GM18873 (cell line): ENCODE data around the gene OR56A4.

ENCODE experiments used
- ATAC-seq: cut with Tn5 transposase; IDR thresholded peaks from one replicate; pipeline ENCODE4 v1.9.1; 2021; ENCODE audit warnings: mild to moderate bottlenecking, moderate library complexity, moderate number of reproducible peaks; ENCODE audit not compliant: unreplicated experiment, low FRiP score

OR56A4 gene, protein sequence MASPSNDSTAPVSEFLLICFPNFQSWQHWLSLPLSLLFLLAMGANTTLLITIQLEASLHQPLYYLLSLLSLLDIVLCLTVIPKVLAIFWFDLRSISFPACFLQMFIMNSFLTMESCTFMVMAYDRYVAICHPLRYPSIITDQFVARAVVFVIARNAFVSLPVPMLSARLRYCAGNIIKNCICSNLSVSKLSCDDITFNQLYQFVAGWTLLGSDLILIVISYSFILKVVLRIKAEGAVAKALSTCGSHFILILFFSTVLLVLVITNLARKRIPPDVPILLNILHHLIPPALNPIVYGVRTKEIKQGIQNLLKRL

DNA sequence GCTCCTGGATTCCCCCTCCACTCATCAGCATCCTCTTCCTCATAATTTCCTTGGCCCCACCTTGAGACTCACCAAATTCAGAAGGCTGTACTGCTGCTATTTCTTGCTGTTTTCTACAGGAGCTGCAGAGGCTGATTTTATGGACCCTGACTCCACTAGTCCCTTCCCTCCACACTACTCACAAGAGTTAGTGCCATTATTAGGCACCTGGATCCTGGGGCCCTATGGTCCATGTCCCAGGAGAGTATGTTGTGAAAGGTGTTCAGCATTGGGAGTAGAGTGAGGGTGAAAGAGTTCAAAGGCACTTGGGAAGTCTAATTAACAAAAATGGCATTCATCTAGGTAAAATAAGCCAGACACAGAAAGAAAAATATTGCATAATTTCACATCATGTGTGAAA lies at the start of gene OR56A4:
TSS of gene OR56A4 (minus strand) at position 101 of the 400 bp plus-strand sequence. CDS start 3,954 bp downstream, outside the sequence.
- ATAC-seq: no peak

DNA sequence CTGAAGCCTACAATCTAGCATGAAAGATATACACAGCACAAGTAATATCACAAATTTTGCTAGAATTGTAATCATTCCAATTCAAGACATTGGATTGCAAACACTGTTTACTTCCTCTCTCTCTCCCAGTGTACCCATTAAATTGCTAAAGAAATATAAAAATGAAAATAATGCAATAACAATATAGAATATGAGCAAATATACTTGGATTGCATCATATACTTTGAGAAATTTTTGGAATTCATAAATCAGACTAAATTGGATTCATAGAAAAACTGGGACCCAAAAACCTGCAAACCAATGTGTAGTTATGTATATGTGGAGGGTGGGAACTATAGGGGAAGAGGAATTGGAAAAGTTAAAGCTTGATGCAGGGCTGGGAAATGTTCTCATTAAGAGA lies 48.8 kb upstream of the OR56A4 start:
- no peak for ATAC-seq

DNA sequence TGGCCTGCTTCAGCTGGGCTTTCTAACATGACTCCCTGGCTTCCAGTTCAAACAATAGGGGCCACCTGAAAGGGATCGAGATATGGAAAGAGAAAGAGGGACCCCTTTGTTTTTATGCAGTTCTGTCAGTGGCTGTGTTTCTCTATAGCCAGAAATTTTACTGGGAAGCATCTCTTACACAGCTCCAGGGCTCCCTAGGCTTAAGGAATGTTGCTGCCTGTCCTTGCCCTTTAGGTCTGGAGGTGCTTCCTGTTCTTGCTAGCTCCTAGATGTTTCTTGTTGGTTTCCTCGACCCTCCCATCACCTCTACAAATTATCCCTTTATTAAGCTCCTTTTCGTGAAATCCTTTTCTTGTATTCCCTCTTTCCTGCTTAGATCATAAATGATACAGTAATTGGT lies 45.6 kb upstream of the OR56A4 start:
- no peak for ATAC-seq

DNA sequence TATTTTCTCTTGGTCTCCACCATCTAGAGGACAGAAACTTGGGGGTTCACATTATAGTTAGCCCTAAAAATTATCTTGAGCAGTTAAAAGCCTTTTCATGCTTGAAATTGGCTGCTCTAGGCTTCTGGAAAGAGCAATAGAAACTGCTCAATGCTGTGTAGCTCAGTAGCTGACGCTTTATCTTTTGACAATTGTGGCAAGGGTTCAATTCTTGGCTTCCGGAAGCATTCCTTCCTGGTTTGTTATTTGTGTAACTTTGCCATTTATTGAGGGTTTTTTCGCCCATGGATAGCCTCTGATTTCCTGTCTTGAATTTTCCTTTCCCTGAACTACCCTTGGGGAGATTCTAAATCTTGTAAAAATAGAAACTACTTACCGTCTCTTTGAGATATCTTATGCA lies 34.1 kb upstream of the OR56A4 start:
- ATAC-seq: no peak

DNA sequence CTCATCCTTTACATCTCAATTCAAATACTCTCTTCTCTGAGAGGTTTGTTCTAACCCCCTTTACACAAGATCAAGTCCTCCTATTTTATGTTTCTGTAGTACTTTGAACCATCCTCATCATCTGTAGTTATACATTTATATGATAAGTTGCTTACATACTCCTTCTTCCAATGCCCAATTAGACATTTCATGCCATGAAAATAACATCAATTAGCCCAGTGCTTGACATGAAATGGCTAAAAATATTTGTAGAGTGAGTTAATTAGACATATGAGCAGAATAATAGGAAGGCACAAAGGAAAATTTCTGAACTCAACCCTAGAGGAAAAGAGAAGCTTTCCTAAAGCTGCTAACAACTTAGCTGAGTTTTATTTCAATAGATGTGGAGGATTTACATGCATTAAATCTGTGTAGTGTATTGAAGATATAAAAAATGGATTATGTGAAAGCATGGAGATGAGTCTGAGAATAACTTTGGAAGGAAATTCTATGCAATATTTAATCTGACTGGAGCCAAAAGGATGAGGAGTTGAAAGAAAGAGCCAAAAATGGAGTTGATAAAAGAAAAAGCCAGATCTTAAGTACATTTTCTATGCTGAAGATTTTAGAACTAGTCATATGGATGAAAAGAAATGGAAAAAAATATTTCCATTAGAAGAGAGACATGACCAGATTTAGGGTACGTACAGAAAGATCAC lies 24.1 kb upstream of the OR56A4 start, which contains the start of gene OR56A1:
TSS of gene OR56A1 (minus strand) at position 51 of the 698 bp plus-strand sequence. CDS start 3,066 bp downstream, outside the sequence.
- ATAC-seq: no peak

DNA sequence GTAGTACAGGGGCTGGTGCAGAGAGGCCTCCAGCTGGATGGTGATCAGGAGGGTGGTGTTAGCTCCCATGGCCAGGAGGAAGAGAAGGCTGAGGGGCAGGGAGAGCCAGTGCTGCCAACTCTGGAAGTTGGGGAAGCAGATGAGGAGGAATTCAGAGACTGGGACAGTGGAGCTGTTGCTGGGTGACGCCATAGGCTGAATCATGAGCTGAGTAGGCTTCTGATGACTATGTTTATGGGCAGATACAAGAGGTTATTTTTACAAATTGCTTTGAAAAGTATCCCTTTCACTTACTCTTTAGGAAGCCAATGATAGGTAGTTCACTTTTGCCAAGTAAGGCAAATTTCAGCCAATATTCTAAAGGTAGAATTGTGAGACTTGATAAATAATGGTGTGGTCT lies 20.8 kb upstream of the OR56A4 start:
- no peak for ATAC-seq

DNA sequence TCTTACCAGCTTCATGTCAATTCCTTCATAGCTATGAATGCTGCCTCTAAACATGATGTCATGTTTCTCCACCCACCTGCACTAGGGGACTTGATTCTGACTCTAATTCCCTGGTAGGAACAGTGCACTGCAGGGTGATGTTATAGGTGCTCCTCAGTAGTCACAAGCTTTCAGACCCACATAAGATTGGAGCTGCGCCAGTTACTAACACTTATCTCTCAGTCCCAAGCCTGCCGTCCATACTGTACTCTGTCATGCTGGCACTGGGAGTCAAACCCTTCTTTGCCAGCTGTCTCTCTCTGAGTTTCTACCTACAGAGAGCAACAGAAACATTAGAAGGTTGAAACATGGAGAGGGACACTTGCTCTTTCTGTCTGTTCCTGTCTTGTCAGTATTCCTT lies 18.3 kb upstream of the OR56A4 start:
- no peak for ATAC-seq

DNA sequence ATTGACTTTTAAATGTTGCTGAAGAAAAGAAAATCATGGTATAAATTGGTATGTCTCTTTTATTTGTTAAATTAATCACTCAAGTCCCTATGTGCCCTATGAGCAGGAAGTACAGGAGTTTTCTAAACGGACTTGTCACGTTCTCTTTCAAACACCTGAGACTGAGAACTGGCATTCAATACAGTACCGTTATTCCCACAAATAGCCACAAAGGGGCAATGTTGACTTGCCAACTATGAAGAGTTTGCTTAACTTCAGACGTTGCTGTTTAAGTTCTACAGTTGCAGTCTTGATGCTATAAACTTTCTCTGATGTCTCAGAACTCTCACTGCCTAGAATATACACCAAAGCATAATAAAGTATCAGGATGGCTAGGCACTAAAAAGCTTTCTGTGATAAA lies 16.2 kb upstream of the OR56A4 start:
- ATAC-seq: no peak

DNA sequence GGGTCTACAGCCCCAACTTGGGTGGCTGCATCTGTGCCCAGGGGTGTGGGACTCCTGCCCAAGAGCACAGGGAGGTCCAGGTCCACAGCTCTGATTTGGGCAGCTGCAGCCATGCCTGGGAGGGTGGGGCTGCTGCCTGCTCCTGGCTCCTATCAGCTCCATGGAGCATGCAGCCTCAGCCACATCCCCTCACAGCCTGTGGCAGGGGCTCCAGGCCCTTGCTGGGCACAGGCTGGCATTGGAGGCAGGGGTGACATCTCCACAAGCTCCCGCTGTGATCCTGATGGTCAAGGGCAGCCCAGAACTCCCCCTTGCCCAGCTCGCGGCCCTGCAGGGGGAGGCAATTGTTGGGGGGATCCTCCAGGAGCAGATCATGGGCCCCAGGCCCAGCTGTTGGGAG lies 6.3 kb upstream of the OR56A4 start:
- ATAC-seq: no peak

DNA sequence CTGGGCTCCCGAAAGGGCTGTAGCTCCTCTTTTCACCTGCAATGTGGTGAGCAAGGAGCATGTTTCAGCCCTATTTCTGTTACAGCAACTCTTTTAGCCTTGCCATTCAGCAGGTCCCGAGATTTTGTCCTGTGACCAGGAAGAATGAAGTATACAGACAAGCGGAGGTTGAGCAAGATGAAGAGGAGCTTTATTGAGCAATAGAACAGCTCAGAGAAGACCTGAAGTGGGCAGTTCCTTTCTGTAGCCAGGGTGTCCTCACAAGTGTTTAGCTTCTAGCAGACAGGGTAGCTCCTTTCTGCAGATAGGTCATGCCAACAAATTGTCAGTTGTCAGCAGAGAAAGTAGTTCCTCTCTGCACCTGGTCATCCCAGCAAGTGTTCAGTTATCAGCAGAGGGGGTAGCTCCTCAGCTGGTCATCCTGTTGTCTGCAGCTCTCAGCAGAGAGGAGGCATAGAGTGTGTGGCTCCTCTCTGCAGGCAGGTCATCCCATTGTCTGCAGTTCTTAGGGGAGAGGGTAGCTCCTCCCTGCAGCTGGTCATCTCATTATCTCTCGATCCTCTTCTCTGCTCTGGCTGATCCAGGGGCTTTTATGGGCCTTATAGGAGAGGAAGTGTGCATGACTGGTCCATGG lies 5.4 kb upstream of the OR56A4 start:
- no peak for ATAC-seq

DNA sequence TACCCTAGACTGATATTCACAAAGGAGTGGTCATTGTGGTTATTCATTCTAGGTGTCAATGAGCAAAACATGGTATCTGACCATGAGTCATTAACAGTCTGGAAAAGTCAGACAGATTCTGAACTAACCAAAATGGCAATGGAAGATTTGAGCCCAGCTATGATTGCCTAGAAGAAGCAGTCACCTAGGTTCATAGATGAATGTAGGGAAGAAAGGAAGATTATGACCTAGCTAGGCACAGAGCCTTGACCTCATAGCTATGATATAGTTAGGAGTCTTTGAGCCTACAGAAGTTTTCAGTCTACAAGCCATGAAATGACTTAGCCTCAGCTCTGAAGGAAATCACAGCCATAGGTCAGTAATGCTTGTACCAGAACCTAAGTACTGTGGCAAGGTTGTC lies 351 bp downstream of the OR56A4 start:
- ATAC-seq: no peak

DNA sequence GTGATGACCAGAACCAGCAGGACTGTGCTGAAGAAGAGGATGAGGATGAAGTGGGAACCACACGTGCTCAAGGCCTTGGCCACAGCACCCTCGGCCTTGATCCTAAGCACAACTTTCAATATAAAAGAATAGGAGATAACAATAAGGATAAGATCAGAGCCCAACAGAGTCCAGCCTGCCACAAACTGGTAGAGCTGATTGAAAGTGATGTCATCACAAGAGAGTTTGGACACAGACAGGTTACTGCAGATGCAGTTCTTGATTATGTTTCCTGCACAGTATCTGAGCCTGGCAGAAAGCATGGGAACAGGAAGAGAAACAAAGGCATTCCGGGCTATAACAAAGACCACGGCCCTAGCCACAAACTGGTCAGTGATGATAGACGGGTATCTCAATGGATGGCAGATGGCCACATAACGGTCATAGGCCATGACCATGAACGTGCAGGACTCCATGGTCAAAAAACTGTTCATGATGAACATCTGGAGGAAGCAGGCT lies 4.5 kb downstream of the OR56A4 start:
- no peak for ATAC-seq

DNA sequence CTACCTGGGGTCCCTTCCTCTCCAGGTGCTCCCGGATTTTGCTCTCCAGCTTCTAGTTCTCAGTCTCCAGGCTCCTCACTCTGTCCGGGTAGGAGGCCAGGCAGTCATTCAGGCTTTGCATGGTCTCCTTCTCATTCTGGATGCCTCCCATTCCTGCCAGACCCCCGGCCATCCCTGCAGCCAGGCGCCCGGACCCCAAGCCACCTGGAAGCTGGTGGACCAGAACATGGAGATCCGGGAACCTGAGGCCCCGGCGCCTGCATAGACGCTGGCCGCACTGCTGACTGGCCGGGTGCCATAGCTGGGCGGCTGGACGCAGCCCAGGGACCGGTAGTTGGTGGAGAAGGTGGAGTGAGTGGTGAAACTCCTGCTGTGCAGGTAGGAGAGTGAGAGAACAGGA lies 12.0 kb downstream of the OR56A4 start:
- no peak for ATAC-seq

DNA sequence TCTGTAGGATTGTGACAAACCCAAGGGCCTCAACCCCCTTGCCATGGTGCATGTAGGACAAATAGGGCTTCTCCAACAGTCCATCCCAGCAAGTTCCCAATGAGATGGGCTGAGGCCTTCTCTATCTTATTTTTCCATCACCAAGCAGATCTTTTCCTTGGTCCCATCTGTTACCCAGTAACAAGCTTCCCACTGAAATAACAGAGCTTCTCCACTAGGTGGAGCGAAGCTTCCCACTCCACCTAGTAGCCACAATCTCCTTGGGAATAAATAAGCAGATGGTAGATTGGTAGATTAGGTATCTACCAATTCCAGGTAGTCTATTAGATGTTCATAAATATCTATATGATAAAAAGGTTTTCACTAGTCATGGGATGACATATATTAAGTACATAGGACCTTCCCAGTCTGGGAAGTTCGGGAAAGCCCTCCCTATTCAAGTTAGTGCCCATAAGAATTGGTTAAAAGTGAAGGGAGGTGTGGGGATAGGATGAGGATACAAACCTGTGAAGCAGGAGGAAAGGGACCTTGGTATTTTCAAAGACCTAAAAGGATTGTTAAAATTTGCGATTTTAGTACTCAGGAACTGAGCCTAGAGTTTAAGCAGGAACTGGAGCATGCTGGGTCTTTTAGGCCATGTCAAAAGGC lies 14.0 kb downstream of the OR56A4 start:
- no peak for ATAC-seq

DNA sequence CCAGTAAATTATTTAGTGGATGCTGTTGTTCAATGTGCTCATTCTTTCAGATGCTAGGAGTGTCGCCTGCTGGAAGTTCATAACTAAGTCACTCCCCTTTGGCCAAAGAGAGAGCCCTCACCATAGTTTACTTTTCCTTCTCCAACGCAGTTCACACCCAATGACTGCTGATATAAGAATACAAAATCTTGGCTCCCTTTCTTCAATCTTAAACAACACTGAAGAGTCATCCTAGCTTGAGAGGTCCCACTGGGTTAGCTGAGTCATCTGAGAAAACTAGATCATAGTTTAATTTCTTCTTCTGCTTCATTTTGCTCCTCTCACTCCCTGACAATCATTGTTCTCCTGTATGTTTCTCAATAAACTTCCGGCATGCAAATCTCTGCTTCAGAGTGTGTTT lies 14.6 kb downstream of the OR56A4 start:
- no peak for ATAC-seq

DNA sequence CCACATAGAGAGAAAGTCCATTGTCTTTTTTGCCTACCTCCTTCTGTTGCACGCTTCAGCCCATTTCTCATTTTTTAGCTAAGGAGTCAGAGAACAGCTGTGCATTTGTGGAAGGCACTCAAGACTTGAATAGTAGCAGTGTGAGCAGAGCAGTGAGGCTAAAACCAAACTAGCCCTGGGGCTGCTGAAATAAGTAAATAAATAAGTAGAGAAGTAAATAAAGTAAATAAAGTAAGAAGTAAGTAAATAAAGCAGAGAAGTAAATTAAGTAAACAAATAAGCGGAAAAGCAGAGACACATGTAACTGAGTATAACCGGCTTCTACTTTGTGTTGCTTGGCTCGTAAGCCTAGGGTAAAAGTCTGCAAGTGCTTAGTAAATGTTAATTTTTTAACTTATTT lies 17.5 kb downstream of the OR56A4 start:
- ATAC-seq: no peak

DNA sequence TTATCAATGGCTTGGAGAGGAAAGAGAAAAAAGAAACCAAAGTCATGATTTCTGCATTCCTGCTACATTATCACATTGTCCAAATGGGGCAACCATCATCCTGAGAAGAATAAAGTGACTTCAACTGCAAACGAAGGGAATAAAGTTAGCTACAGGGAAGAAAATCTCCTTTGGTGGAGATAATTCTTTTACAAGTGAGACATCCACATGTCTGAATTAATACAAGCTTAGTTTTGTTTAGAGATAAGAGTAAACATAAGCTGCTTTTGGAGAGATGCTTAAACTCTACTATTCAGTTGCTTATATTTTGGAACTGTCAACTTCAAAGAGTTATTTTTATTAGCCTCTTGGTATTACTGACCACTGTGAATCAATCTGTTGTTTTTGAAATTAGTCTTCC lies 19.9 kb downstream of the OR56A4 start, which contains the start of gene OR52L1:
TSS of gene OR52L1 (minus strand) at position 101 of the 400 bp plus-strand sequence. CDS start at position 46, 55 bp downstream.
- ATAC-seq: no peak

DNA sequence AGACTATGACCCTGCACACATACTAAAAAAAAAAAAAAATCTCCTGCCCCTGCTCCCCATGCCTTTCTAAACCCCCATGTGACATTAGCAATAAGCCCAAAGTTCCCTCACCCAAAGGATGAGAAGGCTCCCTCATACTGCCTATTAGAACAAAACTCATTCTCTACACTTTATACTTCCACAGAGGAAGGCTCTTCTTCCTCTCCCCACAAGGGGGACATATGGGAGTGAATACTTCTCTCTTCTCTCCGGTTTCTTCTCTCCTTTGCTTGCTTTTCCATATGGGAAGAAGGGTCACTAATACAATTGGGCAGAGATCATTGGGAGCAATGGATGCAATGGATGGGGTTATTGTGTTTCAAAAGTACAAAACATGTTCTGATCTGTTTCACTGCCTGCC lies 23.3 kb downstream of the OR56A4 start:
- ATAC-seq: no peak

DNA sequence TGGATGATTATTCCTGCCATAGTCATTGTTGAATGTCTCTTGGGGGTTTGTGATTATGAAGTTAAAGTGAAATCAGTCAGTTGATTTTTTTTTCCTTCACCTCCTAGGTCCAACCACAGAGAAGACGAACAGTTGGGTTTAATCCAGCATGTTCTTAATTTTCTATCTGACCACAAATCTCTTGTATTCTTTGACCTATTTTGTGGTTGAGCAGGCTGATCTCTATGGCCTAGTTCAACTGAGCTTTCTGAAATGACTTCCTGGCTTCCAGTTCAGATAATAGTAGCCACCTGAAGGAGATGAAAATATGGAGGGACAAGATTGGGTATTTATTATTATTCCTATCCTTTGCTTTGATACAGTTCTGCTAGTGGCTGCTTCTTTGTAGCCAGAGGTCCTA lies 33.2 kb downstream of the OR56A4 start:
- no peak for ATAC-seq

DNA sequence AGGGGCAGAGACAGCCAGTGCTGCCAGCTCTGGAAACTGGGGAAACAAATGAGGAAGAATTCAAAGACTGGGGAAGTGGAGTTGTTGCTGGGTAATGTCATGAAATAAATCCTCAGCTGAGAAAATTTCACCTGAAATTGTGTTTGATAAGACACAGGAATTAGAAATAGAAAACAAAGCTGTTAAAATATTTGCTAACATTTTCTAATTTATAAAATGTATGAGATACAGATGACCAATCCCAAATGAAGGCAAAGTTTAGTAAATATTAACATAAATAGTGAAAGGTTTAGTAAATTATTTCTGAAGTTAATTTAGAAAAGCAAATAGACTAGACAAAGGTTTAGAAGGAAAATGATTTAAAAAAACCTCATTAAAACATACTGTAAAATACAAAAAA lies 38.4 kb downstream of the OR56A4 start, which contains the start of gene OR56A5:
TSS of gene OR56A5 (minus strand) at position 101 of the 400 bp plus-strand sequence. CDS start at position 101, 0 bp downstream.
- no peak for ATAC-seq

DNA sequence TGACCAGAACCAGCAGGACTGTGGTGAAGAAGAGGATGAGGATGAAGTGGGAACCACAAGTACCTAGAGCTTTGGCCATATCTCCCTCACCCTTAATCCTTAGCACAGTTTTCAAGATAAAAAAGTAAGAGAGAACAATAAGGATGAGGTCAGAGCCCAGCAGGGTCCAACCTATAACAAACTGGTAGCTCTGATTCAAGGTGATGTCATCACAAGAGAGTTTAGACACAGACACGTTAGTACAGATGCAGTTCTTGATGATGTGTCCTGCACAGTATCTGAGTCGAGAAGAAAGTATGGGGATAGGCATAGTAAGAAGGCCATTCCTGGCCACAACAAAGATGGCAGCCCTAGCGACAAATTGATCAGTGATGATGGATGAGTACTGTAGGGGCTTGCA lies 39.0 kb downstream of the OR56A4 start:
- no peak for ATAC-seq
